Measurements from ENCODE around the gene ZNF575.

GRCh38 chr19:43504426-43505185, 28.4 kb upstream of the ZNF575 start, which contains the start of gene PHLDB3:
- TF ChIP-seq CTCF (conservative IDR thresholded peaks at IDR 0.05; ENCODE audit: low read length) (peak; percentile 6; the same call in 1 of the 2 replicates), EZH2phosphoT487 (IDR thresholded peaks at IDR 0.05; ENCODE audit: borderline replicate concordance, low read depth, low read length) (no peak)

Measured in OCI-LY7 (cell line).